HCT116 (cell line): ENCODE results near the gene HDGF.

Experiments
- CBX3 ChIP-seq: IDR thresholded peaks from 2 replicates; pipeline ENCODE4 v1.6.1; 2012; ENCODE audit warnings: low read depth
- EGR1 ChIP-seq: IDR thresholded peaks from 2 replicates; pipeline ENCODE4 v1.6.1; 2012; ENCODE audit warnings: low read depth
- EZH2 ChIP-seq: fragments of 200-600 bp; sonication (generic); IDR thresholded peaks from 2 replicates; pipeline ENCODE4 v1.6.1; 2017; ENCODE audit warnings: antibody characterized with exemption, mixed run types
- JUND ChIP-seq: IDR thresholded peaks from 2 replicates; pipeline ENCODE4 v1.6.1; 2012
- POLR2A ChIP-seq: IDR thresholded peaks from 2 replicates; pipeline ENCODE4 v1.7.0; 2011; ENCODE audit warnings: borderline replicate concordance; ENCODE audit not compliant: insufficient read depth, insufficient read length; ENCODE audit errors: extremely low read depth
- POLR2AphosphoS5 ChIP-seq: IDR thresholded peaks from 2 replicates; pipeline ENCODE4 v1.6.1; 2011; ENCODE audit warnings: mild to moderate bottlenecking, low read depth, low read length, moderate library complexity
- SIN3A ChIP-seq: IDR thresholded peaks from 2 replicates; pipeline ENCODE4 v1.6.1; 2012; ENCODE audit warnings: low read depth
- SP1 ChIP-seq: IDR thresholded peaks from 2 replicates; pipeline ENCODE4 v1.6.1; 2012; ENCODE audit warnings: low read depth
- YY1 ChIP-seq: IDR thresholded peaks from 2 replicates; pipeline ENCODE4 v1.6.1; 2011; ENCODE audit warnings: low read length, low read depth, moderate library complexity, mild to moderate bottlenecking; ENCODE audit not compliant: insufficient replicate concordance; ENCODE audit errors: extremely low read depth
- ZNF274 ChIP-seq: fragments of 200-500 bp; sonication (Bioruptor generic); IDR thresholded peaks from 2 replicates; pipeline ENCODE4 v1.6.1; 2014; ENCODE audit warnings: mild to moderate bottlenecking, low read depth, low read length, inconsistent platforms
- TF ChIP-seq, protein P1 (sequence below): IDR thresholded peaks from 2 replicates; pipeline ENCODE4 v1.6.1; 2012
- TF ChIP-seq, protein P2 (sequence below): IDR thresholded peaks from 2 replicates; pipeline ENCODE4 v1.6.1; 2012; ENCODE audit warnings: low read depth
- TF ChIP-seq, protein P3 (sequence below), 3 experiments: fragments of 200-600 bp in 1 of 3; sonication (generic) in 1 of 3; IDR thresholded peaks in 2 of 3; conservative IDR thresholded peaks in 1 of 3; 2 replicates each; pipeline ENCODE4 v1.5.1; 2012 to 2017; ENCODE audit warnings: low read depth in 2 of 3, low read length in 2 of 3, antibody characterized with exemption in 1 of 3, borderline replicate concordance in 1 of 3, control low read depth in 1 of 3, mild to moderate bottlenecking in 1 of 3, mixed read lengths in 1 of 3, mixed run types in 1 of 3, moderate library complexity in 1 of 3; ENCODE audit not compliant: insufficient read depth in 1 of 3

DNA sequence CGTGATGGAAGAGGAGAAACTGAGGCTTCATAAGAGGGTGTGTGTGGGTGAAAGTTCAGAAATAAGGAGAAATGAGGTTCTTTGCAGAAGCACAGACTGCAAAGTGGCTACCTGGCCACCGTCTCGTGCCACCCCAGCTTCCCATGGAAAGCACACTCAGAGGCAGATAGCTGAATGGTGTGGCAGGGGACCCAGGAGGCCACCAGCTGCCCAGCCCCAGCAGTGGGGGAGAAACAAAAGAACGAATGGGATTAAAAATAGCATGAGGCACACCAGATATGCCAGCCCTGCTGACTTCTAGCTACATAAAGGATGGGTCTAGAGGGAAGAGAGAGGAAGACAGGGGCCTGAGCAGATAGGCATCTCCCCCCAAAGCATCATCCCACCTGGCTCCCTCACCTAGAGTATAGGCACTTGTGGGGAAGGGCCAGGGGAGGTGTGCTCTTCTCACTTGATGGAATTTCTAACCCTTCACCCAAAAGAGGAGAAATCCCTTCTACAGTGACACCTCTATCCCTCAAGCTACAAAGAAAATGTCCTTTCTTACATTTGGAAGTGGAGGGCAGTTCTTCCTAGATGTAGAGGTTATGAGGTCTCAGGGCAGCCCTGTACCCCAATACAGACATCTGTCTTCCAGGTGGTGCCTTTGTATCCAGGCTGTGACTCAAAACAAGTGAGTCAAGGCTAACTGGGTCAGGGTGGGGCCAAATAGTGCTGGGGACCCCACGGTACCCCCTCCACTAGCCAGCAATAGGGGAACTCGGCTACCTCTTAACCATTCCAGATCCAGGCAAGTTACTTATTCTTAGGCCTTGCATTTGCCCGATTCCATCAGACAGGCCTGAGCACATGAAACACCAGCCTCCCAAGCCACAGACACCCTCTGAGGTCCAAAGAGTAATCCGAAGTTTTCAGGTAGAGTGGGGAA, 3.5 kb downstream of the HDGF start:
- TF ChIP-seq SIN3A (no peak), POLR2A (no peak), POLR2AphosphoS5 (no peak; the same call in 1 of the 2 replicates), JUND (no peak), EZH2 (no peak), EGR1 (no peak), ZNF274 (no peak), CBX3 (no peak), SP1 (no peak), YY1 (no peak)
- TF ChIP-seq, protein P1, sequence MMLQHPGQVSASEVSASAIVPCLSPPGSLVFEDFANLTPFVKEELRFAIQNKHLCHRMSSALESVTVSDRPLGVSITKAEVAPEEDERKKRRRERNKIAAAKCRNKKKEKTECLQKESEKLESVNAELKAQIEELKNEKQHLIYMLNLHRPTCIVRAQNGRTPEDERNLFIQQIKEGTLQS, result no peak
- TF ChIP-seq, protein P2, sequence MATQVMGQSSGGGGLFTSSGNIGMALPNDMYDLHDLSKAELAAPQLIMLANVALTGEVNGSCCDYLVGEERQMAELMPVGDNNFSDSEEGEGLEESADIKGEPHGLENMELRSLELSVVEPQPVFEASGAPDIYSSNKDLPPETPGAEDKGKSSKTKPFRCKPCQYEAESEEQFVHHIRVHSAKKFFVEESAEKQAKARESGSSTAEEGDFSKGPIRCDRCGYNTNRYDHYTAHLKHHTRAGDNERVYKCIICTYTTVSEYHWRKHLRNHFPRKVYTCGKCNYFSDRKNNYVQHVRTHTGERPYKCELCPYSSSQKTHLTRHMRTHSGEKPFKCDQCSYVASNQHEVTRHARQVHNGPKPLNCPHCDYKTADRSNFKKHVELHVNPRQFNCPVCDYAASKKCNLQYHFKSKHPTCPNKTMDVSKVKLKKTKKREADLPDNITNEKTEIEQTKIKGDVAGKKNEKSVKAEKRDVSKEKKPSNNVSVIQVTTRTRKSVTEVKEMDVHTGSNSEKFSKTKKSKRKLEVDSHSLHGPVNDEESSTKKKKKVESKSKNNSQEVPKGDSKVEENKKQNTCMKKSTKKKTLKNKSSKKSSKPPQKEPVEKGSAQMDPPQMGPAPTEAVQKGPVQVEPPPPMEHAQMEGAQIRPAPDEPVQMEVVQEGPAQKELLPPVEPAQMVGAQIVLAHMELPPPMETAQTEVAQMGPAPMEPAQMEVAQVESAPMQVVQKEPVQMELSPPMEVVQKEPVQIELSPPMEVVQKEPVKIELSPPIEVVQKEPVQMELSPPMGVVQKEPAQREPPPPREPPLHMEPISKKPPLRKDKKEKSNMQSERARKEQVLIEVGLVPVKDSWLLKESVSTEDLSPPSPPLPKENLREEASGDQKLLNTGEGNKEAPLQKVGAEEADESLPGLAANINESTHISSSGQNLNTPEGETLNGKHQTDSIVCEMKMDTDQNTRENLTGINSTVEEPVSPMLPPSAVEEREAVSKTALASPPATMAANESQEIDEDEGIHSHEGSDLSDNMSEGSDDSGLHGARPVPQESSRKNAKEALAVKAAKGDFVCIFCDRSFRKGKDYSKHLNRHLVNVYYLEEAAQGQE, result no peak
- TF ChIP-seq, protein P3, sequence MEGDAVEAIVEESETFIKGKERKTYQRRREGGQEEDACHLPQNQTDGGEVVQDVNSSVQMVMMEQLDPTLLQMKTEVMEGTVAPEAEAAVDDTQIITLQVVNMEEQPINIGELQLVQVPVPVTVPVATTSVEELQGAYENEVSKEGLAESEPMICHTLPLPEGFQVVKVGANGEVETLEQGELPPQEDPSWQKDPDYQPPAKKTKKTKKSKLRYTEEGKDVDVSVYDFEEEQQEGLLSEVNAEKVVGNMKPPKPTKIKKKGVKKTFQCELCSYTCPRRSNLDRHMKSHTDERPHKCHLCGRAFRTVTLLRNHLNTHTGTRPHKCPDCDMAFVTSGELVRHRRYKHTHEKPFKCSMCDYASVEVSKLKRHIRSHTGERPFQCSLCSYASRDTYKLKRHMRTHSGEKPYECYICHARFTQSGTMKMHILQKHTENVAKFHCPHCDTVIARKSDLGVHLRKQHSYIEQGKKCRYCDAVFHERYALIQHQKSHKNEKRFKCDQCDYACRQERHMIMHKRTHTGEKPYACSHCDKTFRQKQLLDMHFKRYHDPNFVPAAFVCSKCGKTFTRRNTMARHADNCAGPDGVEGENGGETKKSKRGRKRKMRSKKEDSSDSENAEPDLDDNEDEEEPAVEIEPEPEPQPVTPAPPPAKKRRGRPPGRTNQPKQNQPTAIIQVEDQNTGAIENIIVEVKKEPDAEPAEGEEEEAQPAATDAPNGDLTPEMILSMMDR (IDR thresholded peaks at IDR 0.05 in 2 of 3, conservative IDR thresholded peaks at IDR 0.05 in 1 of 3; ENCODE audit: borderline replicate concordance in 1 of 3, insufficient read depth in 1 of 3, low read depth in 2 of 3, low read length in 2 of 3), result no peak
